Dermis microvascular lymphatic vessel endothelial cell (primary cell): Measurements from ENCODE around the gene NEURL1. TPM values are rescaled to one million over a fixed set of nuclear protein-coding genes. Genes with fewer than 3 reads are reported as not detected.
"Not testable (repeated sequence)": the region's sequence is repeated elsewhere in the genome, so short reads cannot be mapped to it uniquely, and the experiment has no call there.

Experiments used
- DNase-seq, 2 donors: peaks; one replicate each; pipeline versions ENCODE4 v3.0.0 to v3.0.0-alpha.2; 2010; ENCODE audit warnings: low read depth in 2 of 2
- total RNA-seq: library from RNA; depleted of rRNA; stranded (reverse); fragments of >200 nt; gene quantifications from 2 replicates; pipeline ENCODE4 v1.2.1, GENCODE V29; 2014

The NEURL1 gene
- total RNA-seq, 1 donor from 2014 or later: under 0.01 TPM

DNA sequence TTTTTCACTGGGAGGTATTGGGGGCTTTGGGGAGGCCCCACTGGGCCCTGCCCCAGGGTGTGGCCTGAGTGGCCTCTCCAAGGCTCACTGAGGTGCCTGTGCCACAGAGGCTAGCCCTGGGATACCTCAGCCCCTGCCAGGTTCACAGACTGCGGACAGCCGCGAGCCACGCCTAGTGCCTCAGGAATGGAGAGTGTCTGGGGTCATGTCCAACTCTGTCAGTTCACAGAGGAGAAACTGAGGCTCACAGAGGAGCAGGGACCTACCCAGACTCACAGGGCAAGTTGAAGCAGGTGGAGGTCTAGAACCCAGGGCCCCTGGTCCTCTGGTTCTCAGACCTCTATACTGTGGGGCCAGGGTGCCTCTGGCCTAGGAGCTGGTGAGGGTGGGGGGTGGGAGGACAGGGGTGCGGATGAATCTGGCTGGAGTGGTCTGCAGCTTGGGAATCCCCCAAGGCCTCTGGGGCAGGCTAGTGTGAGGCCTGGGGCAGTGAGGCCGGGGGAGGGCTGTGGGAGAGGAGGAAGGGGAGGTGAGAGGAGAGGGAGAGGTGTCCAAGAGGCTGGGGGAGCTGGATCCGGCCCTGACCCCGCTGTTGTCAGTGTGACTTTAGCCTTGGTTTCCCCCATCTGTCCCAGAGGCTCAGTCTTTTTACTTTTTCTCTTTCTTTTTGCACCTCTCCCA is 20.0 kb downstream of the NEURL1 start:
- no peak for DNase-seq

DNA sequence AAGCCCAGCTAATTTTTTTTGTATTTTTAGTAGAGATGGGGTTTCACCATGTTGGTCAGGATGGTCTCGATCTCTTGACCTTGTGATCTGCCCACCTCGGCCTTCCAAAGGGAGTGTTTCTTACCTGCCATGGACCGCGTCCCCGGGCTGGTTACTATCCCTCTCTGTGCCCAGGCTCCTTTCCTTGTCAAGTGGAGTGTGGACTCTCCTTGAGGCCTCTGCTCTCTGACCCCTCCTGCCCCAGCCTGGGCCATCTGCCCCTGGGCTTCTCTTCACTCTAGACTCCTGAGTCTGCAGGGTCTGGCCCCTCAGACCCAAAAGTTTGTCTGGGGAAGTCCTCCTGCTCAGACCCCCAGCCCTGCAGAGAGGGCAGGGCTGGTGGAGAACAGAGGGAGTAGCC is 20.7 kb downstream of the NEURL1 start:
- DNase-seq: no peak

DNA sequence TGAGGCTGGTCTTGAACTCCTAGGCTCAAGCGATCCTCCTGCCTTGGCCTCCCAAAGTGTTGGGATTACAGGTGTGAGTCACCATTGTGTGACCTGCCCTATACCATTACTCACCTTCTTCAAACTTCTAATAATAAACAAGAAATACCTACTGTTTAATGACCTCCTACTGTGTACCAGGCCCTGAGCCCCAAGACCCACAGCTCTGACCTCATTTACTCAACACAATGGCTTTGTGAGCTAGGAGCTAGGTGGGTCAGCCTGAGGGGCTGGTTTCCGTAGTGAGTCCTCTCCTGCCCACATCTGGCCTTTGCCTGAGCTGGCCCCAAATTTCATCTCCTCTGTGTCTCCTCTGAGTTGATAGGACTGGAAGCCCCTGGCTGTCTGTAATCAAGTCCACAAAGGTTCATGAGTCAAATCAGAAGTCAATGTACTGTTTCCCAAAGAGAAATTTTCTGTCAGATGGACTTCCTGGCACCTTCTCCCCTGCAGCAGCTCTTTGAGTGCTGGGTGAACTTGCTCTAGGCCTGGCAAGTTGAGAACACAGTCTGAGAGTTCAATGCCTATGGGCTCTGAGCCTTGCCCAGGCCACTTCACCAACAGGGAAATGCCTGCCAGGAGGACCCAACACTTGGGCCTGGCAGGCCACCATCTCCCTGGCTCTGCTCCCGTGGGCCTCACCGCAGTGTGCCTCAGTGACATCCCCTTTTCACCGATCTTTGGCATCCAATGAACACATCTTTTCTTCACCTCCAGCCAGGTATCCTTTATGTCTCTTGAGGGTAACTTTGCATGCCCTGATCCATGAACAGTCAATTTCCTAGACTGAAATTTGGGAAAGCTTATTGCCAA is 24.0 kb downstream of the NEURL1 start:
- no peak for DNase-seq

- DNase-seq: no peak
These were observed 26.3 kb downstream of the NEURL1 start for GRCh38 chr10:103519798-103520197.

- DNase-seq: not testable (repeated sequence)
These were observed 28.5 kb downstream of the NEURL1 start for GRCh38 chr10:103522006-103522405.

DNA sequence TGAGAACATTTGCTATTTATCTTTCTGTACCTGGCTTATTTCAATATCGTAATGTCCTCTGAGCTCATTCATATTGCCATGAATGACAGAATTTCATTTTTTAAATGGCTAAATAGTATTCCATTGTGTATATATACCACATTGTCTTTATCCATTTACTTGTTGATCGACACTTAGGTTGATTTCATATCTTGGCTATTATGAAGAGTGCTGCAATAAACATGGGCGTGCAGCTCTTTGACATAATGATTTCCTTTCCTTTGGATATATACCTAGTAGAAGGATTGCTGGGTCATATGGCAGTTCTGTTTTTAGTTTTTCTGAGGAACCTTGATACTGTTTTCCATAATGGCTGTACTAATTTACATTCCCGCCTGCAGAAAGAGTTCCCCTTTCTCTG is 30.2 kb downstream of the NEURL1 start:
- no peak for DNase-seq

GRCh38 chr10:103525901-103526300 is 32.4 kb downstream of the NEURL1 start:
- no peak for DNase-seq

DNA sequence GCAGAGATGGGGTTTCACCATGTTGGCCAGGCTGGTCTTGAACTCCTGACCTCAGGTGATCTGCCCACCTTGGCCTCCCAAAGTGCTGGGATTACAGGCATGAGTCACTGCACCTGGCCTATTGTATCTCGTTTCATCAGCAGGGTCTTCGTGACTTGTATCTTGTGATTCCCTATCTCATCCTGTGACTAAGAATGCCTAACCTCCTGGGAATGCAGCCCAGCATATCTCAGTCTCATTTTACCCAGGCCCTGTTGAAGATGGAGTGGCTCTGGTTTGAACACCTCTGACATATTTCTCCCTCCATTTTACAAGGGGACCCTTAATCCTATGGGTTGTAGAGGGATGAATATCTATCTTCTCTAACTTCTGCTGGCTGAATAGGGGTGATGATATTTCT is 34.0 kb downstream of the NEURL1 start:
- DNase-seq: not testable (repeated sequence)

DNA sequence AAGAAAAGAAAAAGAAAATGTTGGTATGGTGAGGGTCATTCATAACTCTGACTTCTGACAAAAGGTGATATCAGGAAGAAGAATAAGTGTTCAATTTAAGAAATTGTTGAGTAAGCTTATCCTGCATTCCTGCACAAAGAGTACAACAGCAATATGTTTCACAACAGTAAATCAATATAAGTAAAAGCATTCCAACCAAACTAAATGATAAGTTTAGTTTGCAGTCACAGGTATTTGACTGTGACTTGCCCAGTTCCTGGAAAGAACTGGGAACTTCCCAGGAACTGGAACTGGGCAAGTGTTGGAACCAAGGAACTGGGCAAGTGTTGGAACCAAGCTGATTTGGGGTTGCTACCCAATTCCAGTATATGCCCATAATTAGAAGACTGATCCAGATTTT is 35.0 kb downstream of the NEURL1 start:
- DNase-seq: no peak

- no peak for DNase-seq
These were observed 36.0 kb downstream of the NEURL1 start for GRCh38 chr10:103529539-103529938.

GRCh38 chr10:103533827-103534226 is 40.3 kb downstream of the NEURL1 start:
- DNase-seq: no peak

DNA sequence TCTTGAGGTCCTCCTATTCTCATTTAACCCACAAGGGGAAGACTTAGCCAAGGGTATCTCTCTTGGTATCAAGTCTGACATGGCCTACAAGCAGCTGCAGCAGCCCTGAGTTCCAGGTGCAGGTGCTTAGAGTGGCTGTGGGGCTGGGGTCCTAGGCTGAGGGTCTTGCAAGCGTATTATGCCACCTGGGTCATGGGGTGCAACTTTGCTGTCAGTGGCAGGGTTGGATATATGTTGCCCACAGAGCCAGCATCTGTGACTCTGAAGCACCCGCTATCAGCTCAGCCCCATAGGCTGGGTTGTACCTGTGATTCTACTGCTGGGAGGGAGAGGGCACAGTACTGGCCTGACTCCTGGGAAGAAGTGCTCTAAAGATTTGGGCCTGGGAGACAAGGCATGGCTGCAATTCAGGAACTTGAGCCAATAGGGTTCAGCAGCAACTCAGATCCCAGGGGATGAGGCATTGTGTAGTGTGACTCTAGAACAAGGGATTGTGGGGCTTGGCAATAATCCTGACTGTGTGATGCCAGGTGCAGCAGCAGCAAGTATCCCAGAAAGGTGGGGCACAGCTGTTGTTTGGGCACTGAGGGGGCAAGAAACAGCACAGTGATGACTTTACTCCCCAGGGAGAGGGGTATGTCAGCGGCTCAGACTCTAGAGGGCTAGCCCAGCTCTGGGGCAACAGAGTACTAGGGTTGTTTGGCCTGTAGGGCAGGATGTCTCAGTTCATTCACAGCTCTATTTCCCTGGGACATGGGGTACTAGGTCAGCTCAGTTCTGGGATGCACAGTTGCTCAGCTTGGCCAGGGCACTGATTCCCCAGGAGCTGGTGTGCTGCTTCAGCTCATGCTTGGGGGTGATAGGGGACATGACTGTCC is 41.4 kb downstream of the NEURL1 start:
- no peak for DNase-seq

GRCh38 chr10:103535595-103535994 is 42.1 kb downstream of the NEURL1 start:
- DNase-seq: no peak

DNA sequence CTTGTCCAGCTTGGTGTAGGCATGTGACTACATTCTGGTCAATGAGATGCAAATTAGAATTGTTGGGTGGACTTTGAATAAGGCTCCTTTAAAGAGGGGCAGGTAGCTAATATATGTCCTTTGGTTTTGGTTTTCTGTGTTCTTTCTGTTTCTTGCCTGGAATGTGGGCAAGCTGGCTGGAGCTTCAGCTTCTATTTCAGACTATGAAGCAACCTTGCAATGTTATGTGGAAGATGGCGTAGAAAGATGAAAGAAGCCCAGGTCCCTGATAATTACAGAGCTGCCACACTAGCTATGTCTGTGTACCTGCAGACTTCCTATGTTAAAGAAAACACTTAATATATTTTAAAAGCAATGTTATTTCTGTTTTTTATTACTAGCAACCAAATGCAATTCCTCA is 46.2 kb downstream of the NEURL1 start:
- DNase-seq: no peak

DNA sequence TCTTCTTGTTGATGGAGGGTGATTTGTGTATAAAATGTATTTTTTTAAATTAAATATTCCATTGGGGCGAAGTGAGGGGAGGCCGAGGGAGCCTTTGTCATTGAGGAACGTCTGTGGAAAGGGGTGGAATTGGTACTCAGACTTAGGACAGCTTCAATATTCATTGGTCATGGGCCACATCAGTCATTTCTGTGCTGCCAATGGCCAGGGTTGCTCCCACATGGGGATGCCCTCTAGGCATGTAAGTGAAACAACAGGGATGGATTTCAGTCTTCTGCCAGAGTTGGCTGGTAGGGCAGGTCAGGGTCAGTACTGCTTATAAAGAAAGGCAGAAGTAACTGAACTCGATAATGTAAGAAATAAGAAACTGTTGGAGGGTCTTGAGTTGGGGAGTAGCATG is 47.2 kb downstream of the NEURL1 start:
- DNase-seq: peak in 1 of 2 donors; percentile 12

DNA sequence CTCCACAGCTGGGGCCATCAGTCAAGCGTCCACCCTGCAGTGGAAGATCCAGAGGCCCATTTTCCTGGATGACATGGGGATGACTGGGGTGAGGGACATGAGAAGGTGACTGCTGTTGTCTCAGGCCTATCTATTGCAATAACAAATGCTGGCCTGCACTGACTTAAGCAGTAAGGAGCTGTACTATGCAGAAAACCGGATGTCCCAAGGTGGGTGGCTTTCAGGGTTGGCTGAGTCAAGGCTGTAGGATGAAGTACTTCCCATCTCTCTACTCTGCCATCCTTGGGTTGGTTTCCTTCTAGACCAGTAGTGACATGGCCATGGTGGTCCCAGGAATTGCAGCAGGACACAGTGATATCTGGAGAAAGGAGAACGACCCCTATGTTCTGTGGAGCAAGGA is 48.1 kb downstream of the NEURL1 start:
- DNase-seq: no peak

- peak; percentile 14 to 61 for DNase-seq
These were observed 49.5 kb downstream of the NEURL1 start for GRCh38 chr10:103542764-103543616.

- no peak for DNase-seq
These were observed 50.4 kb downstream of the NEURL1 start for GRCh38 chr10:103543617-103544525.

DNA sequence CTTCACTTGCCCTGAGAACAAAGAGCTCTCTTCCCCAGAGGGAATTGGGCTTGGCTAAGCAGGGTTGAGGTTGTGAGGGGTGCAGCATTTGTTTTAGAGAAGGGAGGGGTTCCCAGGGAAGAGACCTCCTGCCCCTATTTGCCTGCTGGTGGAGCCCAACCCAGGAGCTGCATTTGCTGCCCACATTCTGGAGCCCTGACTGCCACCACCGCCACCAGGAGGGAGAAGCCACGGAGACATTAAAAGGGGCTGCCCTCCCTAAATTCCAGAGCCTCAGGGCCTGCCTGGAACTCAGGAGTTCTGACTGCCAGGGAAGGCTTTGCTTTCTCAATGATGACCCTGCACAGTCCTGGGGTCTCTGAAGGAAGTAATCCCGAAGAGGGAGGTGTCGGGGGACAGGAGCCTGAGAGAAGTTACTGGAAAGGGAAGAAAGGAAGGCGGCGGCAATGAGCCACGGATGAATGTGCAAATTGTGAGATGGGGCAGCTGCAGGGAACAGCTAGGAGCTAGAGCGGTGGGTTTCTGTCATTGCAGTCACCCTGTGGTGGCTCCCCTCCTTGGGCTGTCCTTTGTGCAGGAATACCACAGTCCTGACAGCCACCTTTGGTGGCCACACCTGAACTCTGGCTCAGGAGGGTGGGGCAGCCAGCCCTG is 51.3 kb downstream of the NEURL1 start:
- DNase-seq: no peak
